B cell (primary cell): ENCODE data around the gene TPCN2. TPM values are rescaled to one million over a fixed set of nuclear protein-coding genes. Genes with fewer than 3 reads are reported as not detected.
A peak's percentile ranks its signal among the peaks of the same experiment; 100 is the strongest.

Experiments
- ATAC-seq: fragments of 200-7000 bp; cut with Tn5 transposase; one replicate; pipeline ENCODE4 v1.10.0; 2021; ENCODE audit warnings: low read depth, mild to moderate bottlenecking, moderate number of reproducible peaks, moderate library complexity
- CTCF ChIA-PET: fragments of 350-600 bp; sonication (Branson Sonifier 250); formaldehyde crosslinking; loops from one replicate; lab custom pipeline; 2021; ENCODE audit warnings: antibody characterized with exemption, inconsistent platforms; lab: Charles Lee
- POLR2A ChIA-PET: fragments of 350-600 bp; sonication (Branson Sonifier 250); formaldehyde crosslinking; loops from one replicate; lab custom pipeline; 2021; ENCODE audit warnings: antibody characterized with exemption; lab: Charles Lee
- DNase-seq: peaks from one replicate; pipeline ENCODE4 v3.0.0; 2013
- H2AFZ ChIP-seq: 2 replicates; pipeline ENCODE4 v1.6.1; 2012; ENCODE audit warnings: mild to moderate bottlenecking, low read depth, low read length; ENCODE audit not compliant: insufficient read depth, poor library complexity, severe bottlenecking
- H3K27ac ChIP-seq, 2 donors: 1 replicate in 1 of 2; 2 replicates in 1 of 2; pipeline ENCODE4 v1.5.1; 2012 to 2013; ENCODE audit warnings: low read length in 2 of 2, mild to moderate bottlenecking in 2 of 2, moderate library complexity in 1 of 2
- H3K27me3 ChIP-seq, 4 experiments: fragments of 200-600 bp in 1 of 4; sonication (generic) in 1 of 4; replicated peaks in 1 of 4; 1 replicate in 2 of 4; 2 replicates in 2 of 4; pipeline versions ENCODE4 v1.6.1 to v1.7.0; 2013 to 2016; ENCODE audit warnings: low read length in 3 of 4, mild to moderate bottlenecking in 2 of 4, mixed read lengths in 1 of 4, moderate library complexity in 1 of 4; ENCODE audit not compliant: insufficient read depth in 4 of 4, control insufficient read depth in 3 of 4; ENCODE audit errors: control extremely low read depth in 1 of 4
- H3K36me3 ChIP-seq, 2 experiments: replicated peaks in 1 of 2; 1 replicate in 1 of 2; 2 replicates in 1 of 2; pipeline versions ENCODE4 v1.6.1 to v1.7.1; 2013; ENCODE audit warnings: low read length in 1 of 2; ENCODE audit not compliant: insufficient read depth in 2 of 2, control insufficient read depth in 1 of 2; ENCODE audit errors: control extremely low read depth in 1 of 2, extremely low read depth in 1 of 2
- H3K4me1 ChIP-seq, 2 donors: fragments of 200-600 bp in 1 of 2; sonication (generic) in 1 of 2; 1 replicate in 1 of 2; 2 replicates in 1 of 2; pipeline versions ENCODE4 v1.5.1 to v1.6.1; 2013 to 2017; ENCODE audit warnings: low read length in 2 of 2; ENCODE audit not compliant: control insufficient read depth in 2 of 2, insufficient read depth in 2 of 2
- H3K4me2 ChIP-seq: replicated peaks from 2 replicates; pipeline ENCODE3; 2012; ENCODE audit warnings: mild to moderate bottlenecking, low read depth, low read length; ENCODE audit not compliant: poor library complexity, severe bottlenecking
- H3K4me3 ChIP-seq, 5 experiments: fragments of 200-600 bp in 1 of 5; sonication (generic) in 1 of 5; 1 replicate in 3 of 5; 2 replicates in 2 of 5; pipeline versions ENCODE4 v1.5.1 to v1.7.0; 2011 to 2016; ENCODE audit warnings: low read length in 4 of 5, mild to moderate bottlenecking in 4 of 5, low read depth in 2 of 5, control low read depth in 1 of 5, moderate library complexity in 1 of 5; ENCODE audit not compliant: insufficient read depth in 1 of 5; ENCODE audit errors: control extremely low read depth in 1 of 5, extremely low read depth in 1 of 5
- H3K79me2 ChIP-seq: fragments of 200-600 bp; sonication (generic); one replicate; pipeline ENCODE4 v1.6.0; 2016; ENCODE audit warnings: low read length; ENCODE audit not compliant: control insufficient read depth, insufficient read depth
- H3K9ac ChIP-seq: fragments of 200-600 bp; sonication (generic); 2 replicates; pipeline ENCODE4 v1.6.1; 2017; ENCODE audit warnings: mild to moderate bottlenecking, low read length, moderate library complexity
- H3K9me3 ChIP-seq, 3 donors: one replicate each; pipeline versions ENCODE4 v1.6.1 to v1.7.1; 2013; ENCODE audit warnings: low read length in 2 of 3; ENCODE audit not compliant: control insufficient read depth in 2 of 3, insufficient read depth in 1 of 3; ENCODE audit errors: control extremely low read depth in 1 of 3
- H4K20me1 ChIP-seq: 2 replicates; pipeline ENCODE4 v1.6.0; 2012; ENCODE audit warnings: mild to moderate bottlenecking, low read length; ENCODE audit not compliant: insufficient read depth, control insufficient read depth, poor library complexity, severe bottlenecking
- H3K27ac Mint-ChIP-seq: one replicate; pipeline ENCODE4 v1.8.0; 2021; ENCODE audit warnings: mixed read lengths
- H3K27me3 Mint-ChIP-seq: one replicate; pipeline ENCODE4 v1.8.0; 2021; ENCODE audit warnings: mixed read lengths
- H3K4me1 Mint-ChIP-seq: one replicate; pipeline ENCODE4 v1.8.0; 2021; ENCODE audit warnings: mixed read lengths
- H3K4me3 Mint-ChIP-seq: one replicate; pipeline ENCODE4 v1.8.0; 2021; ENCODE audit warnings: mixed read lengths
- H3K9me3 Mint-ChIP-seq: one replicate; pipeline ENCODE4 v1.8.0; 2022; ENCODE audit warnings: mixed read lengths; ENCODE audit not compliant: insufficient read depth
- EZH2 ChIP-seq: IDR thresholded peaks from 2 replicates; pipeline ENCODE4 v1.6.1; 2012; ENCODE audit warnings: borderline replicate concordance, low read depth, mild to moderate bottlenecking, moderate library complexity, low read length; ENCODE audit not compliant: insufficient read depth, poor library complexity, severe bottlenecking
- WGBS: methylation state at CpG from one replicate; pipeline ENCODE4 v1.1.5; 2013; ENCODE audit warnings: missing lambda C conversion rate; ENCODE audit not compliant: insufficient coverage; 5-methylcytosine and 5-hydroxymethylcytosine counted together
- intact Hi-C: fragments of 100-400 bp; cut with micrococcal nuclease; formaldehyde crosslinking; loops from one replicate; pipeline ENCODE4 v1.10.0; 2022
- polyA plus RNA-seq: library from polyadenylated mRNA; depleted of rRNA; stranded (reverse); fragments of >200 nt; gene quantifications from 2 replicates; pipeline ENCODE4 v1.2.3, GENCODE V29; 2012
- total RNA-seq, 2 donors: library from RNA; stranded (reverse); fragments of 120-200 nt in 1 of 2; gene quantifications; 1 replicate in 1 of 2; 2 replicates in 1 of 2; pipeline versions ENCODE4 v1.2.3 to v1.2.4, GENCODE V29; 2013 to 2022
- TF ChIP-seq, protein P1 (sequence below): fragments of 200-600 bp; IDR thresholded peaks from one replicate; pipeline ENCODE4 v1.8.0; 2022; ENCODE audit warnings: antibody characterized with exemption, mild to moderate bottlenecking

The TPCN2 gene
- total and polyA plus RNA-seq, 2 donors (not counting 1 experiment from before 2014, with no cell fraction given): 16.8 to 71.4 TPM

DNA sequence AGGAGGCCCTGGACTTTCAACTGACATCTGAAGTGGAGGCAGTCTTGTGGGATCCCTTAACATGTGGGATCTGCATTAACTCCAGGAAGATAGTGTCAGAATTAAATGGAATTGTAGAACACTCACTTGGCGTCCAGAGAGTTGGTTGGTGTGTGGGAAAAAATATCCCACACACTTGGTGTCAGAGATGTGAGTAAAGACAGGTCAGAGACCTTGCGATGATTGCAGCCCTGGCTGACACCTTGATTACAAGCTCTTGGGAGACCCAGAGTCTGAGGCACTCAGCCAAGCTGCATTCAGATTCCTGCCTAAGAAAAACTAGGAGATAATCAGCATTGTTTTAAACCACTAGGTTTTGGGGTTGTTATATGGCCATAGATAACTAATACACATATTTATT lies 7.2 kb upstream of the TPCN2 start:
- H3K79me2 ChIP-seq: no peaks in the 10 kb centered on the region
- Mint-ChIP-seq H3K4me3 (no peak overlapping the region), H3K27me3 (peaks cover 22% of the 10 kb centered on the region), H3K9me3 (no peaks in the 10 kb centered on the region), H3K4me1 (peaks cover 4% of the 10 kb centered on the region), H3K27ac (no peak overlapping the region)
- POLR2A ChIA-PET: no interaction called here
- CTCF ChIA-PET: no interaction called here
- ATAC-seq (no peak), DNase-seq (no peak)
- H4K20me1 ChIP-seq: no peaks in the 10 kb centered on the region
- H3K9ac ChIP-seq: no peak overlapping the region
- no peak overlapping the region for H3K27ac ChIP-seq
- H3K4me3 ChIP-seq: no peak overlapping the region
- intact Hi-C loops: loop anchor here (10.0 kb wide), 1 partner anchor 577 kb away; the partner anchor contains the start of gene PPP6R3
- no peaks in the 10 kb centered on the region for H3K27me3 ChIP-seq
- no peak overlapping the region for H3K4me2 ChIP-seq
- no peaks in the 10 kb centered on the region for H3K4me1 ChIP-seq
- no peak for TF ChIP-seq EZH2
- TF ChIP-seq, protein P1, sequence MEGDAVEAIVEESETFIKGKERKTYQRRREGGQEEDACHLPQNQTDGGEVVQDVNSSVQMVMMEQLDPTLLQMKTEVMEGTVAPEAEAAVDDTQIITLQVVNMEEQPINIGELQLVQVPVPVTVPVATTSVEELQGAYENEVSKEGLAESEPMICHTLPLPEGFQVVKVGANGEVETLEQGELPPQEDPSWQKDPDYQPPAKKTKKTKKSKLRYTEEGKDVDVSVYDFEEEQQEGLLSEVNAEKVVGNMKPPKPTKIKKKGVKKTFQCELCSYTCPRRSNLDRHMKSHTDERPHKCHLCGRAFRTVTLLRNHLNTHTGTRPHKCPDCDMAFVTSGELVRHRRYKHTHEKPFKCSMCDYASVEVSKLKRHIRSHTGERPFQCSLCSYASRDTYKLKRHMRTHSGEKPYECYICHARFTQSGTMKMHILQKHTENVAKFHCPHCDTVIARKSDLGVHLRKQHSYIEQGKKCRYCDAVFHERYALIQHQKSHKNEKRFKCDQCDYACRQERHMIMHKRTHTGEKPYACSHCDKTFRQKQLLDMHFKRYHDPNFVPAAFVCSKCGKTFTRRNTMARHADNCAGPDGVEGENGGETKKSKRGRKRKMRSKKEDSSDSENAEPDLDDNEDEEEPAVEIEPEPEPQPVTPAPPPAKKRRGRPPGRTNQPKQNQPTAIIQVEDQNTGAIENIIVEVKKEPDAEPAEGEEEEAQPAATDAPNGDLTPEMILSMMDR: no peak
- no peaks in the 10 kb centered on the region for H3K36me3 ChIP-seq
- no peak overlapping the region for H2AFZ ChIP-seq
- 100% methylated on average over 1 of the region's 2 CpGs for WGBS
- no peaks in the 10 kb centered on the region for H3K9me3 ChIP-seq

DNA sequence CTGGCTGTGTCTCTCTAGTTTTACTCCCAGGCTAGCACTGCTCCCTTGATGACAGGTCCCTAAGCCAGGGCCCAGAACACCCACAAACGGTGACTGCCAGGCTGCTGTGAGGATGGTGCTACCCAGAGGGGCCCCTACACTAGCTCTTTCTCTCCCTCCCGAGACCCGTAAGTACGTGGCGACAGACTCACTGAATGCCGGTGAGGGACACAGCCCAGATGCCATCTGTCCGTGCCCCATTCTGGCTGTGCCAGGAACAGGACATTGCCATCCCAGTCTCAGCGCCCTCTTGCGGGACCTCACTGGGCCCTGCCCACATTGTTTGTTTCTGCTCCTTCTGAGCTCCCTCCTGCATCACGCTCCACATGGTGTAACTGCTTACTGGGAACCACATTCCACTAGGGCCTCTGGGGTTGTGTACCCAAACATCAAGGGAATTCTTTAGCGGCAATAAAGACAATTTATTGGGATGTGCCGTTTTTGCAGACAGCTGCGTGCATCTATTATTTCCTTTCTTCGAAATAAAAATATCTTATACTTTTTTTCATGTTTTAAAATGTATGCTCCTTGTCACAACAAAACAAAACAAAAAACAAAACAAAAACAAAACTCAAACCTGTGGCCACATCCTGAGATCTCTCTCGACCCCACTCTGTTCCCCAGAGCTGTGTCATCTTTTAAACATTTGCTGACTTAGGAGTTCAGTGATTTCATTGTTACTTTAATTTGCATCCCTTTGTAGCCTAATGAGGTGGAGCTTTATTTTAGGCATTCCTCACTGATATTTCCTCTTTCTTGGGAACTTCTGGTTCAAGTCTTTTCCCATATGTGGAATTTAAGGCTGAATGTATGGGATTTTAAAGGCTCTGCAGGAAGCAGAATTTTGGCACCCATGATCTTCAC lies 4.4 kb upstream of the TPCN2 start:
- peaks cover 11% of the 10 kb centered on the region for H3K4me1 Mint-ChIP-seq
- ChIA-PET POLR2A (interaction anchor here (0.6 to 0.8 kb wide), 2 partner anchors 12 to 254 kb away, joined by 3 read pairs; no protein-coding TSS in a partner anchor), CTCF (interaction anchor here (1.0 to 1.6 kb wide), 2 partner anchors 12 to 34 kb away, joined by 3 to 11 read pairs; no protein-coding TSS in a partner anchor)
- WGBS: 38% methylated on average over 8 of the region's 15 CpGs
- TF ChIP-seq EZH2: no peak
- TF ChIP-seq, protein P1: no peak
- intact Hi-C loops: loop anchor here (10.0 kb wide), 1 partner anchor 580 kb away; the partner anchor contains the start of gene PPP6R3
- H3K79me2 ChIP-seq: peaks cover 6% of the 10 kb centered on the region
- no peak overlapping the region for H3K4me3 ChIP-seq
- H3K27me3 Mint-ChIP-seq: peaks cover 19% of the 10 kb centered on the region
- no peak overlapping the region for H3K4me2 ChIP-seq
- peak; percentile 39 for DNase-seq
- H3K9me3 ChIP-seq: no peaks in the 10 kb centered on the region
- H3K27me3 ChIP-seq: no peaks in the 10 kb centered on the region
- peaks cover 4 to 10% of the 10 kb centered on the region in 2 donors for H3K4me1 ChIP-seq
- no peak overlapping the region for H3K4me3 Mint-ChIP-seq
- H3K27ac Mint-ChIP-seq: no peak overlapping the region
- no peaks in the 10 kb centered on the region for H4K20me1 ChIP-seq
- ATAC-seq: no peak
- no peak overlapping the region for H2AFZ ChIP-seq
- H3K36me3 ChIP-seq: no peaks in the 10 kb centered on the region
- no peak overlapping the region for H3K27ac ChIP-seq
- H3K9ac ChIP-seq: no peak overlapping the region
- H3K9me3 Mint-ChIP-seq: no peaks in the 10 kb centered on the region
